Astrocyte (in vitro differentiated cells and primary cell): ENCODE measurements around the gene DCAF7.

ENCODE experiments used
- CTCF ChIP-seq: IDR thresholded peaks from 2 replicates; pipeline ENCODE4 v1.5.1; 2011; ENCODE audit warnings: low read depth, mild to moderate bottlenecking, inconsistent platforms, low read length, moderate library complexity; ENCODE audit not compliant: insufficient read depth
- EZH2 ChIP-seq: IDR thresholded peaks from 2 replicates; pipeline ENCODE4 v1.6.1; 2012; ENCODE audit warnings: mild to moderate bottlenecking, low read length, inconsistent platforms; ENCODE audit not compliant: insufficient read depth

- no peak for TF ChIP-seq CTCF
- no peak for TF ChIP-seq EZH2
Observed at GRCh38 chr17:63601439-63602371, 51.4 kb downstream of the DCAF7 start.
